ENCODE data around the gene THTPA. TPM values are rescaled to one million over a fixed set of nuclear protein-coding genes. Genes with fewer than 3 reads are reported as not detected.
"Not testable (repeated sequence)": the region's sequence is repeated elsewhere in the genome, so short reads cannot be mapped to it uniquely, and the experiment has no call there.

Gene THTPA
- total and polyA plus RNA-seq, 11 donors: 9.1 to 30.9 (median 18.9) TPM

- ATAC-seq (no peak), DNase-seq (no peak)
- H3K27me3 ChIP-seq: peaks cover 27 to 68% (median 40%) of the 10 kb centered on the region in 9 donors
- no peaks in the 10 kb centered on the region for H3K36me3 ChIP-seq
- H3K4me1 ChIP-seq: peaks cover 0 to 19% (median 7%) of the 10 kb centered on the region in 12 donors
- H3K27ac ChIP-seq: no peak overlapping the region
- intact Hi-C loops (cut with DNase I): no loop called here
- no peak for TF ChIP-seq POLR2A (IDR thresholded peaks at IDR 0.05)
- no peak for TF ChIP-seq CTCF (IDR thresholded peaks at IDR 0.05)
- no peak overlapping the region for H3K4me3 ChIP-seq
- no peaks in the 10 kb centered on the region for H3K9me3 ChIP-seq
These were observed 23.7 kb downstream of the THTPA start for GRCh38 chr14:23579739-23580138.

- DNase-seq (no peak), ATAC-seq (no peak)
- H3K4me3 ChIP-seq: no peak overlapping the region
- TF ChIP-seq POLR2A (IDR thresholded peaks at IDR 0.05) (no peak), CTCF (IDR thresholded peaks at IDR 0.05) (no peak)
- no peaks in the 10 kb centered on the region for H3K9me3 ChIP-seq
- H3K36me3 ChIP-seq: no peaks in the 10 kb centered on the region
- intact Hi-C loops (cut with DNase I): no loop called here
- peaks cover 0 to 19% (median 7%) of the 10 kb centered on the region in 12 donors for H3K4me1 ChIP-seq
- no peak overlapping the region for H3K27ac ChIP-seq
- peaks cover 26 to 62% (median 39%) of the 10 kb centered on the region in 9 donors for H3K27me3 ChIP-seq
- WGBS, 4 donors: 90 to 93% (median 91%) methylated on average over 18 to 24 of the region's 24 CpGs
These were observed 24.3 kb downstream of the THTPA start for GRCh38 chr14:23580152-23580926.

- no peak for TF ChIP-seq CTCF (IDR thresholded peaks at IDR 0.05)
- TF ChIP-seq POLR2A (IDR thresholded peaks at IDR 0.05): no peak
- Histone ChIP-seq H3K4me1 (peaks cover 0 to 18% (median 7%) of the 10 kb centered on the region in 12 donors), H3K27ac (no peak overlapping the region), H3K4me3 (no peak overlapping the region), H3K36me3 (no peaks in the 10 kb centered on the region), H3K9me3 (no peaks in the 10 kb centered on the region), H3K27me3 (peaks cover 20 to 56% (median 33%) of the 10 kb centered on the region in 9 donors)
- WGBS, 4 donors: 70 to 91% (median 84%) methylated on average over 3 to 8 of the region's 8 CpGs; no CpG with 5 or more reads in 1 of the 4 donors
- intact Hi-C loops (cut with DNase I): no loop called here
- ATAC-seq (no peak), DNase-seq (no peak)
These were observed 24.8 kb downstream of the THTPA start for GRCh38 chr14:23580948-23581281.

GRCh38 chr14:23582906-23583760 is 27.1 kb downstream of the THTPA start:
- Histone ChIP-seq H3K27me3 (peaks cover 2 to 34% (median 11%) of the 10 kb centered on the region in 9 donors), H3K27ac (no peak overlapping the region), H3K4me1 (no peaks in the 10 kb centered on the region), H3K36me3 (no peaks in the 10 kb centered on the region), H3K4me3 (no peak overlapping the region), H3K9me3 (no peaks in the 10 kb centered on the region)
- no peak for ATAC-seq
- intact Hi-C loops (cut with DNase I): no loop called here
- WGBS, 4 donors: 70 to 84% (median 75%) methylated on average over 3 of the region's 3 CpGs
- no peak for DNase-seq
- TF ChIP-seq POLR2A (IDR thresholded peaks at IDR 0.05): no peak
- TF ChIP-seq CTCF (IDR thresholded peaks at IDR 0.05): no peak

- H3K36me3 ChIP-seq; H3K9me3 ChIP-seq; intact Hi-C loops (cut with DNase I); H3K27ac ChIP-seq; H3K4me3 ChIP-seq; H3K4me1 ChIP-seq; DNase-seq; ATAC-seq: not testable (repeated sequence)
- 77 to 84% (median 80%) methylated on average over 24 to 25 of the region's 25 CpGs for WGBS, 4 donors
- peaks cover 2 to 26% (median 7%) of the 10 kb centered on the region in 9 donors for H3K27me3 ChIP-seq
These were observed 27.9 kb downstream of the THTPA start for GRCh38 chr14:23583761-23584526.
